ENCODE data around the gene CMPK2.

DNA sequence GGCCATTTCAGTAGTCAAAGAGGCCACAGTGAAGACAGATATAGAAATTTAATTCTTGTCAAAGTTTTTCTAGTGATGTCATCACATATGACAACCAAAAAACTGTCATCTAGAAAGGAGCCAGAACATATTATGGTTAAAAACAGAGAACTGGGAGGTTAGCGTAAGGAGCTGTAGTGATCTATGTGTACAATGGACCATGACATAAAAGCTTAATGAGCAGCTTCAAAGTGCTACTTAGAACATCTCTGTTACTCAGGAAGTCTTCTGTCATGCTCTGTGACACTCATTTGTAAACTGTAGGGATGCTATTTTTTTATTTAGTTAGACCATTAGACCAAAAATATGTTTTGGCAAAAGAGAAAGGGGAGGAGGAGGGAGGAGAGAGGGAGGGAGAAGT, 57.3 kb downstream of the CMPK2 start:
- TF ChIP-seq, protein P1, sequence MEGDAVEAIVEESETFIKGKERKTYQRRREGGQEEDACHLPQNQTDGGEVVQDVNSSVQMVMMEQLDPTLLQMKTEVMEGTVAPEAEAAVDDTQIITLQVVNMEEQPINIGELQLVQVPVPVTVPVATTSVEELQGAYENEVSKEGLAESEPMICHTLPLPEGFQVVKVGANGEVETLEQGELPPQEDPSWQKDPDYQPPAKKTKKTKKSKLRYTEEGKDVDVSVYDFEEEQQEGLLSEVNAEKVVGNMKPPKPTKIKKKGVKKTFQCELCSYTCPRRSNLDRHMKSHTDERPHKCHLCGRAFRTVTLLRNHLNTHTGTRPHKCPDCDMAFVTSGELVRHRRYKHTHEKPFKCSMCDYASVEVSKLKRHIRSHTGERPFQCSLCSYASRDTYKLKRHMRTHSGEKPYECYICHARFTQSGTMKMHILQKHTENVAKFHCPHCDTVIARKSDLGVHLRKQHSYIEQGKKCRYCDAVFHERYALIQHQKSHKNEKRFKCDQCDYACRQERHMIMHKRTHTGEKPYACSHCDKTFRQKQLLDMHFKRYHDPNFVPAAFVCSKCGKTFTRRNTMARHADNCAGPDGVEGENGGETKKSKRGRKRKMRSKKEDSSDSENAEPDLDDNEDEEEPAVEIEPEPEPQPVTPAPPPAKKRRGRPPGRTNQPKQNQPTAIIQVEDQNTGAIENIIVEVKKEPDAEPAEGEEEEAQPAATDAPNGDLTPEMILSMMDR (IDR thresholded peaks at IDR 0.05; ENCODE audit: low read length): no peak
- TF ChIP-seq EZH2 (IDR thresholded peaks at IDR 0.05; ENCODE audit: borderline replicate concordance, low read length): no peak

All from OCI-LY1 (cell line).